Bronchial epithelial cell (primary cell): ENCODE results near the gene ERICH6. TPM values are rescaled to one million over a fixed set of nuclear protein-coding genes. Genes with fewer than 3 reads are reported as not detected.

Experiments
- DNase-seq: peaks from one replicate; pipeline ENCODE4 v3.0.0-alpha.2; 2010; ENCODE audit warnings: low read depth
- FAIRE-seq: peaks from 2 replicates; lab custom pipeline; 2011; peaks lifted over from hg19 to GRCh38; lab: Jason Lieb, UNC
- H3K27me3 ChIP-seq: 2 replicates; pipeline ENCODE4 v1.5.1; 2011; ENCODE audit warnings: low read length; ENCODE audit not compliant: control insufficient read depth, insufficient read depth
- H3K36me3 ChIP-seq: 2 replicates; pipeline ENCODE4 v1.5.1; 2011; ENCODE audit warnings: low read length; ENCODE audit not compliant: control insufficient read depth, insufficient read depth
- H3K4me3 ChIP-seq: 2 replicates; pipeline ENCODE4 v1.5.1; 2011; ENCODE audit warnings: mild to moderate bottlenecking, low read depth, low read length, control low read depth
- CTCF ChIP-seq: IDR thresholded peaks from 2 replicates; pipeline ENCODE4 v1.5.1; 2011; ENCODE audit warnings: mild to moderate bottlenecking, moderate library complexity, low read length, control low read depth, inconsistent platforms; ENCODE audit not compliant: insufficient read depth, severe bottlenecking
- total RNA-seq: library from RNA; depleted of rRNA; stranded (reverse); fragments of >200 nt; gene quantifications from 2 replicates; pipeline ENCODE4 v1.2.1, GENCODE V29; 2014

The ERICH6 gene
- total RNA-seq, 1 donor from 2014 or later, result not detected

DNA sequence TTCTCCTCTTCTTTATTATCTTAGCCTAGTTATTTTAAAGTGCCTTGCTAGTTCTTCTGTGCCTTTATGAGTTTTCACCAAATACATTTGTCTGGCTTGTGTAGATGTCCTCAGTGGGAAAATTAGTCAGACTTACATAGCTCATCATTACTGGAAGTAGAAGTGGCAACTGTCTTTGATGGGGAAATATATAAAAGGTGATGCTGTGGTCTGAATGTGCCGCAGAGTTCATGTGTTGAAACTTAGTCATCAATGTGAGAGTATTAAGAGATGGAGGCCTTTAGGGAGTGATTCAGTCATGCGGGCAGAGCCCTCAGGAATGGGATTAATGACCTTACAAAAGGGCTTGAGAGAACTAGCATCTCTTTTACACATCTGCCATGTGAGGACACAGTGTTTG, 6.4 kb upstream of the ERICH6 start:
- TF ChIP-seq CTCF, result no peak
- no peak for DNase-seq

DNA sequence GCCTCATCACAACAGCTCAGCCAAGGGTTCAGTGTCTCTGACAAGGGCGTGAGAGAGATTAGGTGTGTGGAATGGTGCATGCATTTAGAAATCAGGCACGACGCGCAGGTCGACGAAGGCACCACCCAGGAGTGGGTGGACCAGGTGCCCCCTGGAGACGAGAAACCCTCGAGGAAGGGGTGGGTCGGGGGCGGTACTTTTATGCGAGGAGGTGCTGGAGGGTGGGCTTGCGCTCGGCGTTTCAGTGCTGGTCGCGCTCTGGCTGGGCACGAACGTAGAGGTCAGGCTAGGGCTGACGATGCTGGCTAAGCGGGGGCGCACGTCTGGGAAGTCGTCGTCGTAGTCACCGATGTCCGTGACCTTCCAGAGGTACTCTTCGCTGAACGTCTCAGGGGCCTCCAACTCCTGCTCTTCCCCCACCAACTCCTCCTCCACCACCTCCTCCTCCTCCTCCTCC, 393 bp downstream of the ERICH6 start:
- TF ChIP-seq CTCF, result no peak
- Histone ChIP-seq H3K4me3 (peak overlapping the region; percentile 80), H3K36me3 (no peaks in the 10 kb centered on the region), H3K27me3 (no peaks in the 10 kb centered on the region)
- DNase-seq (no peak), FAIRE-seq (no peak)

More for the DNA sequence above, 6.4 kb upstream of the ERICH6 start:
- no peaks in the 10 kb centered on the region for H3K36me3 ChIP-seq
- no peak for FAIRE-seq
- no peak overlapping the region for H3K4me3 ChIP-seq
- no peaks in the 10 kb centered on the region for H3K27me3 ChIP-seq

- FAIRE-seq, result no peak
- H3K36me3 ChIP-seq, result no peaks in the 10 kb centered on the region
- TF ChIP-seq CTCF, result no peak
Measured at GRCh38 chr3:150699068-150699639, 4.6 kb downstream of the ERICH6 start.

DNA sequence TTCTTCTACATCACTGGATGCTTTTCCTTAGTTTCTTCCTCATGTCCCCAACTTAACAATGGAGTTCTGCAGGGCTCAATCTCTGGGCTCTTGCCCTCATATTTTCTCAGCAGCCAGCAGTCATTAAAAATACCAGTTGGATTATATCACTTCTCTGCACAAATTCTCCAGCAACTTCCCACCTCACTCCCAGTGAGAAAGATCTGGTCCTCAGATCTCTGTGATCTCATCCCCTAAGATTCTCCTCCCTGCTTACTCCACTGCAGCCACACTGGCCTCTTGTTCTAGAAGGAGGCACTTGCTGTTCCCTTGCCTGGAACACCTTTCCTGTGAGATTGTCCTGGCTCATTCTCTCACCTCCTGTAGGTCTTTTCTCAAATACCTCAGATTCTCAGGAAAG, 6.1 kb downstream of the ERICH6 start:
- no peak for TF ChIP-seq CTCF
- Histone ChIP-seq H3K36me3 (no peaks in the 10 kb centered on the region), H3K4me3 (no peak overlapping the region), H3K27me3 (no peaks in the 10 kb centered on the region)
- DNase-seq (peak; percentile 6), FAIRE-seq (no peak)

More at GRCh38 chr3:150699068-150699639, 4.6 kb downstream of the ERICH6 start:
- Histone ChIP-seq H3K4me3 (no peak overlapping the region), H3K27me3 (no peaks in the 10 kb centered on the region)
- DNase-seq, result peak; percentile 80

DNA sequence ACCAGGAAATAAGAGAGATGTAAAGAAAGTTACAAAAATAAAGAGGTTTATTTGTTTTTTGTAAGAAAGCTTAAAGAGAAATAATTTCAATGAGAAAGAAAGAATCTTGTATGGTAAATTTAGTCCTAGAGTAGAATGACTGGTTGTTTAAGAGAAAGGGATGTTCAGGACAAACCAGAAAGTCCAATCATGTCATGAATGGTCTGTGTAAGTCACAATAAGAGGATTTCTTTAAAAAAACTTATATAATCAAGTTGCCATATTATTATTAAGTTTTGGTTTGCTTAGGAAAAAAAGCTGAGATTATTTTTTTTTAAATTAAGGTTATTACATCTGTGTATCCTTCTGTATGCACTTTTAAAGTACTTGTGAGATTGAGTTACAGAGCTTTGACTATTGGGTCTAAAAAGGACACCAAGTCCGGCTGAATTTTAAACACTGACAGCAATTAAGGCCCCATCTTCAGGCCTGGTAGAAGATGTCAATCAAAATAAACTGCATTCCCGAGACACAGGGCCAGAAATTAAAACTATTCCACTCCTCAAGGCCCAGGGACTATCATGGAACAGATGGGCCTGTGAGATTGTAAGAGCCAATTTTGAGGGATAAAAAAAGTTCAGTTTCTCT, 12.2 kb downstream of the ERICH6 start:
- TF ChIP-seq CTCF, result no peak
- H3K4me3 ChIP-seq, result no peak overlapping the region
- no peak for DNase-seq
- no peaks in the 10 kb centered on the region for H3K27me3 ChIP-seq
- no peak for FAIRE-seq
- H3K36me3 ChIP-seq, result no peaks in the 10 kb centered on the region
